Activated naive CD4-positive, alpha-beta T cell treated with anti-CD3 and anti-CD28 coated beads, Interleukin-2, amount 50 U/mL, for 16 hours (primary cell): ENCODE measurements around the gene AZI2.

Experiments used
- DNase-seq: peaks from one replicate; pipeline ENCODE4 v3.0.0-alpha.2; 2020

AZI2 gene

DNA sequence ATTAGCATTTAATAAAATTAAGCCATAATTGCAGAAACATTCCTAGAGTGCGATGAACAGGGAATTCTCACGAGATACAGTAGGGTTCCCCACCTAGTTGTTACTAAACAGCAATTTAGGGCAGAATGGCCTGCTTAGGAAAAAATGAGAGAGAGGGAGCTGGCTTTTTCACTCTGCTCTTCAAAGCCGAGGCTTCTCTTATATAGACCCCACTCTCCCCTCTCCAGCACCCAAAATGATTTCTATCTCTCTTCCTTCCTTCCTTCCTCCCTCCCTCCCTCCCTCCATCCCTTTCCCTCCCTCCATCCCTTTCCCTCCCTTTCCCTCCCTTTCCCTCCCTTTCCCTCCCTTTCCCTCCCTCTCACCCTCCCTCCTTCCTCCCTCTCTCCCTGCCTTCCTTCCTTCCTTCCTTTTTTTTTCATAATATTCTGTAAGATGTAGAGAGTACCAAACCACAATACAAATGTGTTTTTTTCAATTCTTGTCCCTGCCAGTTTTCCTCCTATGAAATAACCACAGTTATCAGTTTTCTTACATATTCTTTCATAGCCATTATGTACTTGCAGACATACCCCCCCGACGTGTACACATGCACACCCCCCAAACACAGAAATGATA is 48.2 kb downstream of the AZI2 start:
- DNase-seq = no peak

DNA sequence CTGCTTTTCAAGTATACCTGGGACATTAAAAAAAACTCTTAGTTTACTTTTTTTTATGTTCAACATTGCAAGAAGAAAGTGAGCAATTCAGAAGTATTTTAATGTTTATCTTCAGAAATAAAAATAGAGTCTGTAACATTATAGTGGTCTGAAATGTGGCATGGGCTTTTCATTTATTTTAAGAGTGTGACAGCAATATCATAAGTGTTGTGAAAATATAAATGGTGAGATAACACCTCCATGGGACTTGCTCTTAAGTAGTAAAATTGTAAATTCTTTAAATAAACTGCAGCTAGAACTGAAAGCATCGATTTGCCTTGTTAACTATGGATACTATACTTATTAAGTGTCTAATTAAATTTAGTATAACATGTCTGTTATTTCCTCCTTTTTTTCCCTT is 48.9 kb downstream of the AZI2 start:
- no peak for DNase-seq

DNA sequence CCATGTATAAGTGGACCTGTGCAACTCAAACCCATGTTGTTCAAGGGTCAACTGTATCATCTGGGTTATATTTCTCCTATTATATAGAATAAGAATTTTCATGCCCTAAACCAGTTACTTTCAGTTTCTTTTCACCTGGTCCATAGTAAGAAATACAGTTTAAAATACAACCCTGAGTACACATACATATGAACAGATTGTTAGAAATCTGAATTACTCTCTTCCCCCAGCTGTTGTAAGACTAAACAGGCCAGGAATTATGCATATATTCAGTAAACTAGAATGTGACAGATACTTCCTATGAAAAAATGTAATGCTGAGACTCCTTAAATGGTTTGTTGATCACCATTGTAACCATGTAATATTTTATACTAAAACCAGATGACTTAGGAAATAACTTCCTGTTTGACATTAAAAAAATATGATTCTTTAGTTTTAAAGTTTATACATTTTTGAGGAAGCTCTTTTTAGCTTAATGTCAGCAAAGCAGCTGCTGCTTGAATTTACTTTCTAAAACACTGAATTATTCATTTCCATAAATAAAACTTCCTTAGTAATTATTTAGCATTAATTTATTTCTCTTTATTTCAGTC is 52.6 kb downstream of the AZI2 start:
- DNase-seq = no peak

DNA sequence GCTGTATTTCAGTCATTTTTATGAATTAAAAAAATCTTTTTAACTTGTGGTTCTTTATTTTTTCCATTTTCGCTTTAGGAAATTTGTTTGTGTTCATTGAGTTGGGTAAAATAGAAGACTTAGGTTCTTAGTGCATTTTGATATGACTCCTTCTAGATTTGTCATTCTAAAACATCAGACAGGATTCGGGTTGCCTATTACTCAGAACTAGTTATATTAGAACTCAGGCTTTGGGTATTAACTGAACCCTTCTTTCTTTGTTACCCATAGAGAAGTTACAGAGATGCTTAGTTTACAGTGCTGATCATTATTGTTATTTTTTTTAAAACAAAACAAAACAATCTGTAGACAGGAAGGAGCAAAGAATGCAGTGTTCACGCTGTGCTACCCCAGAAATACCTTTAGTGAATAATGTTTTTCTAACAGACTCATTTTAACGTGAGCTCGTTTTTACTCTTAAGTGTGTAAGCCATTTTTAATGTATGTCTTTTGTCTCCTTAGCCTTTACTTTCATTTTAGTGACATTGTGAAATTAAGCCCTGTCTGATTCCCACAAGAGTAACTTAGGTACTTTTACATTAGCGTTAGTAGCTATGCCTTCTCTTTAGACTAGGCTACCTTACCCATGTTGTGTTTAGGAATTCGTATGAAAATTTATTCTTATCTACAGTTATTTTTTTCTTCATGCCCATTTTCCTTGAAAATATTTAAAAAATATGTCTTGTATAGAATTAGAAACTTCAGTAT is 53.8 kb downstream of the AZI2 start:
- DNase-seq = no peak

DNA sequence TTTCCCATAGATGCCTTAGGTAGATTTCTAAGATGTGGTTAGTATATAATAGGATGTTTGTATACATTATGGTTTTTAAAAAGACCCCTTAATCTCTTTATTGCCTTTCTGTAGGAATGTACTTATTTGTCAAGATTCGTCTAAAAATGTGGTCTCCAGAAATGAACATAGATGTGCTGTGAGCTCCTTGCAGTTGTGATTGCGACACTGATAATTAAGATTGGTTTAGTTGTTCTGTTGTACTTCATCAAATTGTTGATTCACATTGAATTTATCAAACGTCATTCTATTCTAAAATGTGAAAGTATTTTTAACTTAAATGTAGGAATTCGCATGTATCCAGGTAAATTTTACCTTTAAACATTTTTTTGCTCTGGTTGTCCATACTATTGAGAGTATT is 56.0 kb downstream of the AZI2 start:
- no peak for DNase-seq

DNA sequence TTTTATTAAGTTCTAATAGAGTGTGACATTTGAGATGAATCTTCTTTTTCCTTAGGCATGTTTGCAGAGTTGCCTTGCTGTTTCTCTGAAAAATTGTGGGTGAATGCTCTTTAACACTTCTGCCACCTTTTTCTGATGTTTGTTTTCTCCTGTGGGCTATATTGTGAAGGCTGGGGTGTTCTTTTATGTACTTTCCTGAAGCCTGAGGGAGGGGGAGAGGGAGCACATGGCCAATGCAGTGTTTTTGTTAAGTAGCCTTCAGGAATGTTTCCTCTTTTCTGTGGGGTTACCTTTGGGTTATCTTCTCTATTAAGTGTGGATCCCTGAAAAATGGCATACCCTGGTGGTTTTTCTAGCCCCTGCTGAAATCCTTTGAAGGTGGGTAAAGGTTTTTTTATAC is 57.0 kb downstream of the AZI2 start:
- DNase-seq = no peak

DNA sequence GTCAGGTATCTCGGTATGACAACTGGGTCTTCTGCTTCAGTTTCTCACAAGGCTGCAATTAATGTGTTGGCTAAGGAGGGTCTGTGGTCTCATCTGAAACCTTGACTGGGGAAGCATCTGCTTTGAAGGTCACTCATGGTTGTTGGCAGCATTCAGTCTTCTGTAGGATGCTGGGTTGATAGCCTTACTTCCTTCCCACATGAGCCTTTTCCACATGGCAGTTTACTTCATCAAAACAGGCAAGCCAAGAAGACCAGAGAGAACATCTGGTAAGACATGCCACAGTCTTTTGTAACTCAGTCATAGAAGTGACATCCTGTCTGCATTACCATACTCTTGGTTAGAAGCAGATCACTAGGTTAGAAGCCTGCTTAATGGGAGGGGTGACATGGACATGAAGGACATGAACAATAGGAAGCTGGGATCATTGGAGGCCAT is 57.7 kb downstream of the AZI2 start:
- no peak for DNase-seq

DNA sequence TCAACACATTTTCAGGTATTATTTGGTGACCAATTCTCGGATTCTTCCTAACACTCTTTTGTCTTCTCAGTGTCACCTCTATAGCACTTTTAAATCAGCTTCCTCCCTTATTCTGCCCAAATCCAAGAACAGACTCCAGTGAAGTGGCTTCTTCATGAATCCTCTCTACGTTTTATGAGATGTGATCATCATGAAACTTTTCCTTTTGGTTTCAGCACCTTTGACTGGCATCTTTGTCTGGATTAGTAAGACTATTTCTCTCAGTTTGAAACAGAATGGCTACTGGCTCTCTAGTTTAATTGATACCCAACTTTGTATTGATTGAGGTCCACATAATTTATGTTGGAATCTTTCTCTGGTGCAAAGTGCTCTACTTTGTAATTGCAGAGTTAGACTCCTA is 61.6 kb downstream of the AZI2 start:
- DNase-seq = no peak

DNA sequence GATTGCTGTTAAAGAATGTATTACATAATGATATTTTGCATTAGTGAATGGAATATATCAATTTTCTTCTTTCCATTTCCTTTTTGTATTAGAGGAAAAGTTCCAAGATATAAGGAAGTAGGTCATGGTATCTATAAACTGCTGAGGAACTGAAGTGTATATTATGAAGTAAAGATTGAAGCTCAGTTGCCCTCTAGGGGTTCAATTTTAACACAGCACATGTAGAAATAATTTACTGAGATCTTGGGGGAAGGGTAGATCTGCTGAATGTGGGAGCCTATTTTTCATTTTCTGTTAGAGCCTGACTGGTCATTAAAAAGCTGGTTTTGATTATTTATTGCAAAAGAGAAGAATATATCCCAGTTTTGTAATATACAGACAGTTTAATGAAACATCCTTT is 62.0 kb downstream of the AZI2 start:
- DNase-seq = no peak

DNA sequence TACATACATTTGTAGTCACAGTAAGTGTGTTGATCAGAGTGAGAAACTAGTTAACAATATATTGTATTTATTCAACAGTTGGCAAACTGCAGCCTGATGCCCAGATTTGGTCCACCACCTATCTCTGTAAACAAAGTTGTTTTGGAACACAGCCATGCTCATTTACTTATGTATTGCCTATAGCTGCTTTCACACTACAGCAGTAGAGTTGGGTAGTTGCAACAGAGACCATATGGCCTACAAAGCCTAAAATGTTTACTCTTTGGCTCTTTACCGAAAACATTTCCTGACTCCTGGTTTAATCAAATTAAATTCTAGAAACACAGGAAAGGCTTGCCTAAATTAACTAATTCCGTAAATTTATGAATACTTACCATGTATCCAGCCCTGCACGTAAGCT is 67.8 kb downstream of the AZI2 start:
- no peak for DNase-seq

DNA sequence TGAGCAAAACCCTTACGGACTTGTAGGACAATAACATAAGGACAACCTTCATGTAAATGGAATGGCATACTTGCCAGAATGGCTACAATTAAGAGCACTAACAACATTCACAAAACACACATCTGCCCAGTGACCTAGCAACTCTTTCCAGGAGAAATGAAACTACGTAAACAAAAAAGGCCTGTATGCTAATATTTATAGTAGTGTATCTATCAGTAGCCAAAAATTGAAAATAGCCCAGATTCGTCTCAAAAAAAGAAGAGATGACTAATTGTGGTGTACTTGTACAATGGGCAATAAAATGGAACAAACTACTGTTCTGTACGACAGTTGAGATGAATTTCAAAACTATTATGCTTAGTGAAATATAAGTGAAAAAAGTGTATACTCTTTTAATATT is 68.9 kb downstream of the AZI2 start:
- no peak for DNase-seq

DNA sequence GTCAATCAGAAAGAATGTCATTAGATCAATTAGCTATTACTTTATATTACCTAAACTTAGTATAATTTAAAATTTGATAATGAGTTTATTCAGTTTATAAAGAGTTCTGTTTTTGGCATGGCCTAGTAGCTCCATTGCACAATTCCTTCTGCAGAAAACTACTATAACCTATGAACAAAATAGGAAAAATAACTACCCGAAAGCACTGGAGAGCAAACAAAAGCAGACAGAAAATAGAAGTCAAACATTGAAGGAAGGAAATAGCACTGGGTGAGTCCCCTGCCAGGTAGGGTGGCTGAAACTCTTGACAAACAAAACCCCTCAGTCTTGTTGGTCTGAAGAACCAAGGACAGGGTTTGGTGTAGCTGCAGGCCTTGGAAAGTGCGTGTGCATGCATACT is 69.7 kb downstream of the AZI2 start:
- DNase-seq = no peak

DNA sequence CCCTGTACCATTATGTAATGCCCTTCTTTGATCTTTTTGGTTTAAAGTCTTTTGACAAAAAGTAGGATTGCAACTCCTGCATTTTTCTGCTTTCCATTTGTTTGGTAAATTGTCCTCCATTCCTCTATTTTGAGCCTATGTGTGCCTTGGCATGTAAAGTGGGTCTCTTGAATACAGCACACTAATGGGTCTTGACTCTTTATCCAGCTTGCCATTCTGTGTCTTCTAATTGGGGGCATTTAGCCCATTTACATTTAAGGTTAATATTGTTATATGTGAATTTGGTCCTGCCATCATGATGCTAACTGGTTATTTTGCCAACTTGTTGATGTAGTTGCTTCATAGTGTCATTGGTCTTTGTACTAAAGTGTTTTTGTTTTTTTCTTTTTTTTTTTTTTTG is 74.8 kb downstream of the AZI2 start:
- DNase-seq = no peak
